NOMO-1 (cell line): ENCODE measurements around the gene CAPN5.
A peak's percentile ranks its signal among the peaks of the same experiment; 100 is the strongest.

Experiments used
- DNase-seq, 2 experiments: peaks; one replicate each; lab custom pipeline; 2025; ENCODE audit not compliant: unreplicated experiment in 2 of 2; lab: John Stamatoyannopoulos, UW

Gene CAPN5

DNA sequence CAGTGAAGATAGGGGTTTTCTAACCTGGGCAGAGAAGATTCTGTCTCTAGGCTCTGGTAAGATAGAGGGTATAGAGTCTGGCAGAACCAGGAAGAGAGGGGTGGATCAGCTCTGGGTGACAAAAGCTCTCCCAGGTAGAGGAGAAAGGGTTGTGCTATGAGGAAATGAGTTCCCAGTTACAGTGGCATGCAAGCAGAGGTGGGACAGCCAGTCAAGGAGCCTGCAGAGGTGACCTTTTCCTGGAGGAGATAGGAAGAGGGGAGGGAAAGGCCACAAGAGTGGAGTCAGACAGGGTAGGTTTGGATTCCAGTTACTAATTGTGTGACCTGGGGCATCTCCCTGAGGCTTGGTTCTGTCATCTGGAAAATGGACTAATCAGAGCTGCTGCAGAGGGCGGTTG is 3.4 kb upstream of the CAPN5 start:
- DNase-seq = no peak

DNA sequence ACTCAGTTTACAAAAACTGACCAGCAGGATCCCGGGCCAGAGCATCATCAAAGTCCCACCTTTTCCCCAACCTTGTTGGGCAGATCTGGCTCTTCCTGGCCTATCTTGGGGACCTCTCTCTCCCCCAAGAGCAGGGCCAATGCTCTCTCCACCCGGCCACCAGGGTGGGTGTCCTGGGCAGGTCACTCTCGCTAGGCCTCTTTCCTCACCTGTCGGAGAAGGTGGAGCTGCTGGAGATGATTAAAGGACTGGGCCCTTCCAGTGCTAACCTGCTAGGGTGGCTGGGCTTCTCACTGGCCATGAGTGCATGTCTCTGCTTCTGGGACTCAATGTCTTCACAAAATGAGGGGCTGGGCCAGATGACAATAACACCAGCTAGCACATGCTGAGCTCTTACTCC is 2.9 kb upstream of the CAPN5 start:
- no peak for DNase-seq

DNA sequence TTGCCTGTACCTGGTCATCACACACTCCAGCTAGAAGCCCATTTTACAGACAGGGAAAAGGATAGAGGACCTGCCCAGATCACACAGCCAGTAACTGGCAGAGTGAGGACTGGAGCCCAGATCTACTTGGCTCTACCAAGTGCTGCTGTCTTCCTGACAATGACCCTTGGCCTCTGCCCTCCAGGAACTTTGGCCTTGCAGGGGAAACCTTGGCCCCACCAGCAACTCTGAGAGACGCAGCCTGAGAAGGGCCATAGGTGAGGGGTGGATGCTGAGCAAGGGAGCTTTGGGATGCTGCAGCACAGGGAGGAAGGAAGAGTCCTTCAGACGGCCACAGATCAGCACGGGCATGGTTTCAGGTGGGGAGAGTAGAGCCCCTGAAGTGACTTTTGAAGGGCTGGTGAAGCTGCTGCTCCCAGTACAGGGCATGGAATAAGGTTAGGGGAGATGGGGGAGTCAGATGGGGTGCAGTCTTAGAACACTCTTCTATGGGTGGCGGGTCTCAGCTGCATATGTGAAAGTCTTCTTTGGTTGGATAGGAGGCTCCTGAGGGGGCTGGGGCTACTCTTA is 2.0 kb upstream of the CAPN5 start:
- DNase-seq = no peak

DNA sequence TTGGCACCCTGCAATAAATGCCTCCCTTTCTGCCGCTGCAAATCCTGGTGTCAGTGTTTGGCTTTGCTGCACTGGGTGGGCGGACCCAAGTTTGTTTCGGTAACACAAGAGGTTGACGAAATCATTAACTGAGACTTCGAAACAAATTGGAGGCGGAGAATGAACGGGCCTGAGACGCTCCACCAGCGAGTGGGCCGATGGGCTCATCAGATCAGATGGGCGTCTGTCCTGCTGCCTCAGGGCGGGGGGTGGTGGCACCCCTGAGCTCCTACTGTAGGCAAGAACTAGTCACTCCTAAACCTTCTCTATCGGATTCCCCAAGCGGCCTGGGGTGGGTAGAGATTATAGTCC is 918 bp upstream of the CAPN5 start:
- no peak for DNase-seq

DNA sequence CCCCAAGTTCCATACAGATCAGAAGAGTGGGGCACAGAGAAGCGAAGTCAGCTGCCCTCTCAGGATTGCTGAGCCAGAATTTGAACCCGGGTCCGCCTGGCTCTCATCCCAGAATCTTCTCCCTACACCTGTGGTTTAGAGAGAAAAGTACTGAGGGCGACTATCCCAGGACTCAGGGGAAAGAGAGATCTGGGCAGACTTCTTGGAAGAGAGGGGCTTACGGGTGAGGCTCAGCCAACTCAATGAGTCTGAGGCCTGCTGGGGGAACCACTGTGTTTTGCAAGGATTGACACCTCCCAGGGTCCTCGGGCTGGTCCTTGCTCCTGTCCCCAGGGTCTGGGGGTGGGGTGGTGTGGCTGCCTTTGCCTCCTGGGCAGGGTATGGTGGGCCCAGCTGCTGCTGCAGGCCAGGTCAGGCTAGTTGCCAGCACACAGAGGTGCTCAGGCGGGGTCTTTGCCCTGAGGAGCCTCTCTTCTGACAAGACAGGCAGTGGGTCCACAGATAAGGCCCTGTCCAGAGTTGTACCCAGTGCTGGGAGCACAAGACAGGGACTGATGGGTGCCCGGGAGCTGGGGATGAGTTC is 1.2 kb downstream of the CAPN5 start:
- no peak for DNase-seq

DNA sequence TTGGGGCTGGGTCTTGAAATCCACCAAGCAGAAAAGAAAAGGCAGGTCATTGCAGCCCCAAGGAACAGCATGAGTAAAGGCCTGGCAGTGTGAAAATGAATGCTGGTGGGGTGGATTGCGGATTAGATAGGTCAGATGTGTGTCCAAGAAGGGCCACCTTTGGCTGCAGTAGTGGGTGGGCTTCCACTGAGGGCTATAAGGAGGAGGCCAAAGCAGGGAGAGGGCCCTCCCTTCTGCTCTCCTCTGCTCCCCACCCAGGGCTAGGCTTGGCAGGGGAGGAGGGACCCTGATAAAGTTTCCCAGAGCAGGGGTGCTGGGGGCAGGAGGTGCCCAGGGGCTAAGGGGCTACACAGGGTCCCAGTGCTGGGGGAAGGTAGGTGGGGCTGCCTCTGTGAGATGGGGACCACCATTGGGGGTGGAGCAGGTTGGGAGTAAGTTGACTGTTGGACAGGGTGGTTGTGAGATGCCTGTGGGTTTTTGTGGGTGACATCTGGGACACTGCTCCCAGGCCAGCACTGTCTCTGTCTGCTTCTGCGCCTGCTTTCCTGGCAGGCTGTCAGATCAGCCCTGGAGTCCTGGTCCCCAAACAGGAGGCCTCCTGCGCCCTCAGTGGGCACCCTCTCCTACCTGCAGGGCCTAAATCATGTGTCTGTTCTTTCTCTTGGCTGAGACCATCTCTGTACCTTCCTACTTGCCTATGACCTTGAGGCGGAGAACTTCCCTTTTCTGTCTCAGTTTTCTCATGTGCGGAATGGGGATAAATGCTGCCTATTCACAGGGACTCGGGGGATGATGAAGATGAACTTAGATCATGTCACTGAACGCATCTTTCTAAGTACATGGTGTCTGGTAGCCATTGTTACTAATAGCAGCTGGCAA is 1.9 kb downstream of the CAPN5 start:
- no peak for DNase-seq

DNA sequence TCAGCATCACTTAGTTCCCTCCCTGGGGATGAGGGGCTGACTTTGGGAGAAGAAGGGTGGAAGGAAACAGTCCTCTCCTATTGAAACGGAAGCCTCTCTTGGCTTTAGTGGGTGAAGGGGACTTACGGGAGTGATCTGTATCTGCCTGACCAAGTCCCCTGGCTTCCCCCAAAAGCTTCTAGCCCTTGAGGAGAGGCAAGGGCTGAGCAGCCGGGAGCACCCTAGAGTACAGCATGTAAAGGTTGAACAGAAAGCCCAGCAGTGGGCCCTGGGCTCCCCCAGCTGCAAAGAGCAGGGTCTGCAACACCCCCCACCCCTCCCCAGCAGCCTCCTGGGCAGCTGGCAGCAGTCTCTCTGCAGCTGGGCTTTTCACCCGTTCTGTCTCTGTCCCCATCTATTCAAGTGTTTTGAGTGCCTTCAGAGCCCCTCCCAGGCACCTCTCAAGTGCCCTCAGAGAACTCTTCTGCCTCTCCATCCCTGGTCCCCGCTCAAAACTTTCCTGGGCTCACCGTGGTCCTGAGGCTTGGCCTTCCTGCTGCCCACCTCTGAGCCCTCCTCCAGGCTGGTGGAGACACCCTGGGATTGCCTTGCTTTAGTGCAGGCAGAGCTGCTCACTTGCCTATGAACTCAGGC is 2.7 kb downstream of the CAPN5 start:
- DNase-seq = no peak

DNA sequence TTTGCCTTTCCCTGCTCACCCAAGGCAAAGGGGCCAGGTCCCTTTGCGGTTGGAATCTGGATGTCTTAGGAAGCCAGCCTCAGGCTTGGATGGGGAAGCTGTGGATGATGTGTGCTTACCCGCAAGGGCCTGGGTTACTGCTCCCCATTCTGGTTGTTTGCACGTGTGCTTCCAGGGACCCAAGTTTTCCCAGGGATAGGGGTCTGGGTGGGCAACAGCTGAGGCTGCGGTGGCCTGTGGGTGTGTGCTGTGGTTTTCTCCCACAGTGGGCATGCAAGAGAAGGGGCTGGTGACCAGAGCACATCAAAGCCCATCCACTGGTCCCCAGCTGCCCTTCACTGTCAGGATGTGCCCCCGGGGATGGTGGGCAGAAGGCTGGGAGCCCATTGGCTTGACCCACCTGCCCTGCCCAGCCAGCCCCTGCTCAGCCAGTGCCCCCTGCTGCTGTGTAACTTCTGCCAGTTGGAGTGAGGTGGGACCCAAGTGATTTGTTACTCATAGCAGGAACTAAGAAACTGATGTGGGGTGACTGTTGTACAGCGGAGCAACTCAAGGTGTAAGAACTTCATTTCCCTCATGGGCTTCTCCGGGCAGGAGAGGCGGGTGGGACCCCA is 3.3 kb downstream of the CAPN5 start:
- DNase-seq = no peak

DNA sequence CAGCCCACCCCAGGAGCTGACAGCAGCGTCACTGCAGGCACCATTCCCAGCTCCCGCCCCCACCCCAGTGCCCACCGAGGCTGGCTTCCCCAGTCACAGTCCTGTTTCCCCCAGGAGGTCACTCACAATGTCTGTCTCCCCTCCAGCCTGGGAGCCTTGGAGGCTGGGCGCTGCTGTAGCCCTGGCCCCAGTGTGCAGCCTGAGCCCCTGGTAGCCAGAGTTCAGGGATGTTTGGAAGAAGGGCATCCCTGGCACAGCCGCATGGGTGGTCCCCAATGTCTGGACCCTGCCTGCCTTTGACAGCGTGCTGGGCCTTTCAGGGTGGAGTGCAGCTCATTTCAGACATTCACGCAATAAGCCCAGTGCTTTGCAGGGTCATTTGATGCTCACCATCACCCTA is 4.3 kb downstream of the CAPN5 start:
- no peak for DNase-seq

DNA sequence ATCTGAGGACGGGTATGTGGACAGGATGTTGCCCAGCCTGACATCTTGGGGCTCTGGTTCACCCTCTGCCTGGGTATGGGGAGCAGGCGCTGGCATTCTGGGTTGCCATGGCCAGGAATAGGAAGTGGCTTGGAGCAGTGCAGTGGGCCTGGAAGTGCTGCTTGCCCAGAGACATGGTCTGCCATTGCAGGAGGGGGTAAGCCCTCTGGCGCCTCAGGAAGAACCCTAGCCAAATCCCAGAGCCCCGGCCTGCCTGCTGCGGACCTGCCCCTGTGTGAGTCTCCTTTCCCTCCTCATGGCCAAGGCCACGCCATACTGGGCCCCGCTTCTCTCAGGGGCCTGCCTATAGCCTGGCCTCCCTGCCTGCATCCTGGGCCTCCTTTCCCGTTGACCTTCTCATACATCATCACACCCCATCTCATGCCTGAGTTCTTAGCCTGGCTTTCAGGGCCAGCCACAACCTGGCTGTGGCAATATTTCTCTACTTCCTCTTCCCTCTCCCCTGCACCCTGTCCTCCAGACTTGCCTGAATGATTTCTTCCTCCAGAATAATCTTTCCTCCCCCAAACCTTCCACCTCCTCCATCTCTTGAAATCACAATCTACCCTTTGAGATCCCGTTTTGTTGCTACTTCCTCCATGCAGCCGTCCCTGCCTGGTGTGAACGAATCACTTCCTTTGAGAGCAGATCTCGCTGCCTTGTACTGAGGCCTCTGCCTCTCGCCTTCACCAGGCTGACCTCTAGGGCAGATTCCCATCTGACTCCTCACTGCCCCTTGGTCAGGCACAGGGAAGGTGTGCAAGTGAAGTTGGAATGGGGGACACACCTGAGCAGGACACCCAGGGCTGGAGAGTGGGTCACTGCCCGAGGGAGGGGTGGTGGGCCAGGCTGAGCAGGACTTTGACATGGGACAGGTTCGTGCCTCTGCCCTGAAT is 5.2 kb downstream of the CAPN5 start:
- DNase-seq = peak; percentile 52 to 65

DNA sequence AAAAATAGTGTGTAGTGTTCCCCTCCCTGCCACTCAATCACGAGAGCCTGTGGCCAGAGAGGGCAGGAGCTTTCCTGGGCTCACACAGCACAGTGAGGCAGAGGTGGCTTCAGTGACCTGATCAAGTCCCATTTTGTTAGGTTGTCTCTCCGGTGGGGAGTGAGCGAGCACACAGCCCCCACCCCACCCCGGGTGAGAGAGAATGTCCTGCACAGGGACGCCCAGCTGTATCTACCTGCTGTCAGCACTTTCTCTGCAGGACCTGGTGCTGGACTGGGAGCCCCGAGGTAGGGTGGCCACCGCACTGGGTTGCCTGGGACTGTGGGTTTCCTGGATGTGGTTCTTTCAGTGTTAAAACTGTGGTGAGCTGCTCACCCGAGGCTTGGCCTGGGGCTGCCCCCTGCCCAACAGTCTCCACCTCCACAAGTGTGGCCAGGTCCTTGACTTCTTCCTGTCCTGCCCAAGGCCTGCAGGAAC is 6.1 kb downstream of the CAPN5 start:
- DNase-seq = no peak

DNA sequence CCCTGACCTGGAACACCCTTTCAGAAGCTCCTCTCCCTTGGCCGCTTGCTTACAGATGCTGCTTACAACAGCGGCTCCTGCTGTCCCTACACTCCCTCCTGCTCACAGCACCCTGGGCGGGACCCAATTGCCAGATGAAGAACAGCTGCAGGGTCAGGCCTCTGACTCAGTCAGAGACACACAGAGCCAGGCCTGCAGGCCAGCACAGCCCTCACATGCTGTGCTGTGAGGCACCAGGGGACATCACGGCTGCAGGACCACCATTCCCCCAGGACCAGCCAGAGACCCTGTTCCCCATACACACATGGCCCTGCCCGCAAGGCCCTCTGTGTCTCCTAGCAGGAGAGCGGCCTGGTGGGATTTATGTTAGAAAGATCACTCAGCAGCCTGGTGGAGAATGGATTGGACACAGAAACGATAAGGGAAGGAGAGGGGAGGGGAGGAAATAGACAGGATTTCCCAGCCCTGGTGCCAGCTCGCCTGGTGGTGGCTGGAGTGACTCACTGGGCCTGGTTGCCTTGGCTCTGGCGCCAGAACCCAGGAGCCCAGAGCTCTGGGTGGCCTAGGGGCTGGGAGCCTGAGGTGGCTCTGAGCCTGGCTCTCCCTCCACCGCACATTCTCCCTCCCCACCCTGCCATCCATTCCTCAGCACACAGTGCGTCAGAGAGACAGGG is 6.7 kb downstream of the CAPN5 start:
- no peak for DNase-seq

DNA sequence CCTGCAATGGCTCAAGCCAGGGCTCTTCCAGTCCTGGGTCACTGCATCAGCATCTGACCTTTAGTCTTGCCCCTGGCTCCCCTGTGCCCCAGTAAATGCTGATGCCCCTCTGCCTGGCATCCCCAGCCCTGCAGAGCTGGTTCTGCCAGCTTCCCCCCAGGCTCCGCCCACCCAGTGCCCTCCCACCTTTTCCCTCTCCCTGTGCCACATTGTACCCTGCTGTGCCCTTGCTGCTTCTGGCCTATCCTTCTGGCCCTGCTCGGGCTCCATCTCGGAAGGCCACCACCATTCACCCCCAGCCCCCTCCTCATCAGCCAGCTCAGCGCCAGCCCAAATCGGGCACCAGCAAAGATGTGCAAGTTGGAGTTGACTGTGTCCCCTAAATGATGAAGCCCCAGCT is 7.4 kb downstream of the CAPN5 start:
- no peak for DNase-seq

DNA sequence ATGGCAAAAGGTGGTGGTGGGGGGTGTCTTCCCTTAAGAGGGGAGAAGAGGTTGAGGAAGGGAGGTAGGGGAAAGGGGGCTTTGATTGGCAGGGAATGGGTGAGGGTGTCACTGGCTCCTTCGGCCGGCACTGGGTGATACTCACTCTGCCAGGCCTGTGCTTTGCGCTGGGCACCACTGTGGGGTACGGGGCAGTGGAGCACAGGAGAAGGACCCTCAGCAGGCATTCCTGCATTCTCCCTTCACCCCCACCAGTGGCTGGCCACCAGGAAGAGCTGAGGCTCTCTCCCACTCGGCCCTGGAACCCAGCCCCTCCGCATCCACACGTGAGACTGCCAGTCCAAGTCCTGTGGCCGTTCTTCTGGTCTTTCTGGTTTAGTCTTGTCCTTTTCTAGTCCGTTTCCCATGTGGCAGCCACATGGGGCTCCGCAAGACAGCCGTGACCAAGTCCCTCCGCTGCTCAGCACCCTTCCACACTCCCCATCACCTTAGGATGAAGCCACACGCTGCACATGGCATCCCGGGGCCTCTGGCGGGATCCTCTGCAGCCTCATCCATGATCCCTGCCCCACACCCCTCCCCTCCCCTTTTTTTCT is 8.0 kb downstream of the CAPN5 start:
- no peak for DNase-seq

DNA sequence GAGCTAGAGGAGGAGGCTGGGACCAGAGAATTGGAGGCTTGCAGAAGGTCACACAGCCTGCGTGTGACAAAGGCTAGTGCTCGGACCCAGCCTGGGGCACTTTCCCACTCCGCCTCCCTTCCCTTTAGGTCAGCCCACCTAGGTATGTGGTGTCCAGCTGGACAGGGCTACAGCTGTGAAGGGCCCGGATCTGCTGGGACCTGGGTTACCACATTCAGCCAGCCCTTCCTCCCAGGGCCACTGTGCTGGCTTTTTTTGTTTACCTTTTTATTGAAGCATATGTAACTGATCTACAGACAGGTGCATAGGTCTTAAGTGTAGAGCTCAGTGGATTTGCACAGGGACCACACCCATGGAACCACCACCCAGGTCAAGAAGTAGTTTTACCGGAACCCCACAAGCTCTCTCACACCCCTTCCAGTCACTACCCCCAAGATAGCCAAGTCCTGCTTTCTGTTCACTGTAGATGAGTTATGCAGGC is 8.7 kb downstream of the CAPN5 start:
- DNase-seq = no peak

DNA sequence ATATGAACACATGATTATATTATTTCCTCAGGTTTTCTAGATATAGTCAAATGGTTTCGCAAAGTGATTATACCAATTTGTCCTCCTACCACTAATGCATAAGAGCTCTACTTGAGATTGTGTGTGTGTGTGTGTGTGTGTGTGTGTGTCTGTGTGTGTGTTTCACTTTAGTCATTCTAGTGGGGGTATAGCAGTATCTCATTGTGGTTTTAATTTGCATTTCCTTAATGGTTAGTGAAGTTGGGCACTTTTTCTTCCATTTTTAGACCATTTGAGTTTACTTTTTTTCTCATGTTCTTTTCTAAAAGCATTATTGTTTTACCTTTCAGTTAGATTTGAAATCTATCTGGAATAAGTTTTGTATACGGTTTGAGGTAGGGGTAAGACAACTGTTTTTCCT is 12.9 kb downstream of the CAPN5 start:
- no peak for DNase-seq

DNA sequence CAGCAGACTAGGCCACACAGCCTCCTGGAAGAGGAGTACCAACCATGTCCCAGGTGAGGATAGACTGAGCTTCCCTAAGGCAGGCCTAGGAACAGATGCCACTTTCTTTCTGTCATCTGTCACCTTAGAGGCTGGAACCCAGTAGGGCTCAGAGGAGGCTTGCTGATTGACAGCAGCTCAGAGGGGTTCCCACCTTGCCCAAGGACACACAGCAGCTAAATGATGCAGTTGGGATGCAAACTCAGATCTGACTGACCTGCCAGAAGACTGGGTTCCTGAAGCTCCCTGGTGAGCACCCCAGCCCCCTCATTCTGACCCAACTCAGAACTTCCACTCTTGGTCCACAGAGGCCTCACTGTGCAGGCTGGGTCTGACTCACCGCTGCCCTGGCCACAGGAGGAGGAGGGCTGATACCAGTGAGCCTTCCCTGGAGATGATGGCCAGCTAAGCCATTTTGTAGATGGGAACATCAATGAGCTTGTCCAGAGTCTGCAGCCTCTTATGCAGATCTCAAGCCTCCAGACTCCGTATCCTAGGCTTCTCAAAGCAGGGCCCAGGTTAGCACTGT is 14.0 kb downstream of the CAPN5 start:
- DNase-seq = no peak

DNA sequence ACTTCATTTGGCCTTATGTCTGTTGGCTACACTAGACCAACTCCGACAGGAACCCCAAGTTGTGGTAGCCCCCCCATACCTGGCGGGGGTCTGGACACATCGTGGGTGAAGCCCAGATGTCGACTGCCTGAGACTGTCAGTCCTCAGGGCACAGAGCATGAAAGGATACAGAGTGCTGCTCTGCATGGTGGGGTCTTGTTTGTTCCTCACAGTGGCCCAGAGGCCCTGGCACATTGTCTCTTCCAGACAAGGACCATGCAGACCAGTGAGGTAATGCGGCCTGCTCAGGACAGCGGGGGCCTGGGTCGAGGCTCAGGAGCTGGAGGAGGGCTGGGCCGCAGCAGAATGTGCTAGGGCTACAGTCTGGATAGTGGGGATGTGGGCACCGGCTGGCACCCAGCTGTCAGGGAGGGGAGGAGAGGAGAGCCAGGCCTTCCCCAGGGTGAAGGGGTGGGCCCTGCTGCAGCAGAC is 14.6 kb downstream of the CAPN5 start:
- DNase-seq = no peak
